Keratinocyte (primary cell): ENCODE measurements around the gene RALGAPA2. TPM values are rescaled to one million over a fixed set of nuclear protein-coding genes. Genes with fewer than 3 reads are reported as not detected.

Source experiments
- DNase-seq: peaks from one replicate; pipeline ENCODE4 v3.0.0-alpha.2; 2011; ENCODE audit warnings: low read depth, missing footprints, low spot score
- FAIRE-seq: peaks from 2 replicates; lab custom pipeline; 2011; peaks lifted over from hg19 to GRCh38; lab: Jason Lieb, UNC
- H2AFZ ChIP-seq: 2 replicates; pipeline ENCODE4 v1.6.0; 2012; ENCODE audit warnings: low read length, control low read depth, inconsistent platforms; ENCODE audit not compliant: control insufficient read depth
- H3K27ac ChIP-seq: 2 replicates; pipeline ENCODE4 v1.5.1; 2011; ENCODE audit warnings: low read length; ENCODE audit not compliant: control insufficient read depth, insufficient read depth
- H3K27me3 ChIP-seq: 3 replicates; pipeline ENCODE4 v1.6.0; 2011; ENCODE audit warnings: low read length; ENCODE audit not compliant: control insufficient read depth, insufficient read depth; ENCODE audit errors: extremely low read depth
- H3K36me3 ChIP-seq, 2 experiments: 2 replicates in 1 of 2; 3 replicates in 1 of 2; pipeline ENCODE4 v1.5.1; 2011; ENCODE audit warnings: low read length in 2 of 2, mild to moderate bottlenecking in 1 of 2; ENCODE audit not compliant: control insufficient read depth in 2 of 2, insufficient read depth in 2 of 2; ENCODE audit errors: extremely low read depth in 1 of 2
- H3K4me1 ChIP-seq: 3 replicates; pipeline ENCODE4 v1.5.1; 2011; ENCODE audit warnings: low read length; ENCODE audit not compliant: control insufficient read depth, insufficient read depth; ENCODE audit errors: extremely low read depth
- H3K4me2 ChIP-seq: 3 replicates; pipeline ENCODE4 v1.6.0; 2011; ENCODE audit warnings: low read depth, low read length; ENCODE audit not compliant: control insufficient read depth, insufficient read depth; ENCODE audit errors: extremely low read depth
- H3K4me3 ChIP-seq, 3 experiments: fragments of 200-600 bp in 1 of 3; sonication (generic) in 1 of 3; 2 replicates in 2 of 3; 3 replicates in 1 of 3; pipeline ENCODE4 v1.5.1; 2011 to 2016; ENCODE audit warnings: low read length in 3 of 3, mild to moderate bottlenecking in 3 of 3, control low read depth in 2 of 3, inconsistent platforms in 1 of 3, low read depth in 1 of 3, mixed read lengths in 1 of 3, mixed run types in 1 of 3, moderate library complexity in 1 of 3; ENCODE audit not compliant: control insufficient read depth in 2 of 3, insufficient read depth in 2 of 3; ENCODE audit errors: extremely low read depth in 1 of 3
- H3K79me2 ChIP-seq: 2 replicates; pipeline ENCODE4 v1.6.0; 2012; ENCODE audit warnings: low read length; ENCODE audit not compliant: control insufficient read depth, insufficient read depth
- H3K9ac ChIP-seq: 3 replicates; pipeline ENCODE4 v1.6.0; 2011; ENCODE audit warnings: low read length; ENCODE audit not compliant: control insufficient read depth, insufficient read depth; ENCODE audit errors: extremely low read depth
- H3K9me1 ChIP-seq: 3 replicates; pipeline ENCODE4 v1.6.0; 2011; ENCODE audit warnings: low read length; ENCODE audit not compliant: control insufficient read depth, insufficient read depth; ENCODE audit errors: extremely low read depth
- H3K9me3 ChIP-seq: 2 replicates; pipeline ENCODE4 v1.5.1; 2012; ENCODE audit warnings: low read depth, low read length; ENCODE audit not compliant: control insufficient read depth
- H4K20me1 ChIP-seq: 3 replicates; pipeline ENCODE4 v1.6.0; 2011; ENCODE audit warnings: low read length; ENCODE audit not compliant: control insufficient read depth, insufficient read depth; ENCODE audit errors: extremely low read depth
- CTCF ChIP-seq, 3 experiments: IDR thresholded peaks in 1 of 3; conservative IDR thresholded peaks in 1 of 3; optimal IDR thresholded peaks in 1 of 3; 2 replicates in 2 of 3; 3 replicates in 1 of 3; pipeline versions ENCODE3 to v1.5.1; 2011; ENCODE audit warnings: low read length in 3 of 3, mild to moderate bottlenecking in 3 of 3, moderate library complexity in 2 of 3, control low read depth in 1 of 3, inconsistent platforms in 1 of 3; ENCODE audit not compliant: insufficient read depth in 2 of 3; ENCODE audit errors: extremely low read depth in 1 of 3
- EZH2 ChIP-seq: IDR thresholded peaks from one replicate; pipeline ENCODE4 v1.6.1; 2012; ENCODE audit warnings: inconsistent platforms, mild to moderate bottlenecking, low read length, moderate library complexity
- dilution Hi-C: fragments of 300-500 bp; cut with MboI; formaldehyde crosslinking; loops from one replicate; pipeline ENCODE4 v1.7.0; 2020; ENCODE audit warnings: low sequenced_read_pairs; ENCODE audit not compliant: extremely low pct_ligation_motif_present
- polyA plus RNA-seq, 5 experiments: library from polyadenylated mRNA; depleted of rRNA in 3 of 5; stranded (reverse) in 3 of 5; stranded (forward) in 1 of 5; unstranded in 1 of 5; fragments of >200 nt; gene quantifications; 1 replicate in 1 of 5; 2 replicates in 3 of 5; 3 replicates in 1 of 5; pipeline versions ENCODE4 v1.2.1 to v1.2.3, GENCODE V29; 2011 to 2012; ENCODE audit warnings: missing spikeins in 2 of 5, low read depth in 1 of 5, low replicate concordance in 1 of 5

Gene RALGAPA2
- polyA plus RNA-seq, 1 donor (not counting 4 experiments of a cell fraction or from before 2014, with no cell fraction given), result 3.2 TPM

GRCh38 chr20:20395087-20395486 lies 317.4 kb downstream of the RALGAPA2 start:
- no peak overlapping the region for H3K4me2 ChIP-seq
- no peak overlapping the region for H2AFZ ChIP-seq
- no peaks in the 10 kb centered on the region for H4K20me1 ChIP-seq
- H3K9me3 ChIP-seq, result no peaks in the 10 kb centered on the region
- H3K79me2 ChIP-seq, result no peaks in the 10 kb centered on the region
- H3K36me3 ChIP-seq, result no peaks in the 10 kb centered on the region
- H3K4me1 ChIP-seq, result no peaks in the 10 kb centered on the region
- H3K9me1 ChIP-seq, result no peaks in the 10 kb centered on the region
- H3K27me3 ChIP-seq, result no peaks in the 10 kb centered on the region
- dilution Hi-C loops, result no loop called here
- TF ChIP-seq EZH2 (no peak), CTCF (optimal IDR thresholded peaks at IDR 0.05 in 1 of 3, IDR thresholded peaks at IDR 0.05 in 1 of 3, conservative IDR thresholded peaks at IDR 0.05 in 1 of 3; ENCODE audit: extremely low read depth in 1 of 3, insufficient read depth in 2 of 3, low read length in 3 of 3) (no peak)
- FAIRE-seq (no peak), DNase-seq (no peak)
- no peak overlapping the region for H3K9ac ChIP-seq
- H3K4me3 ChIP-seq, result no peak overlapping the region
- no peak overlapping the region for H3K27ac ChIP-seq

GRCh38 chr20:20393207-20394120 lies 319.0 kb downstream of the RALGAPA2 start:
- Histone ChIP-seq H3K36me3 (no peaks in the 10 kb centered on the region), H3K9me1 (no peaks in the 10 kb centered on the region), H3K27me3 (no peaks in the 10 kb centered on the region), H3K9ac (no peak overlapping the region), H3K4me1 (no peaks in the 10 kb centered on the region), H4K20me1 (no peaks in the 10 kb centered on the region), H3K4me2 (no peak overlapping the region), H2AFZ (no peak overlapping the region), H3K9me3 (no peaks in the 10 kb centered on the region), H3K4me3 (no peak overlapping the region), H3K79me2 (no peaks in the 10 kb centered on the region), H3K27ac (no peak overlapping the region)
- TF ChIP-seq CTCF (optimal IDR thresholded peaks at IDR 0.05 in 1 of 3, IDR thresholded peaks at IDR 0.05 in 1 of 3, conservative IDR thresholded peaks at IDR 0.05 in 1 of 3; ENCODE audit: extremely low read depth in 1 of 3, insufficient read depth in 2 of 3, low read length in 3 of 3) (no peak), EZH2 (no peak)
- no peak for FAIRE-seq
- dilution Hi-C loops, result no loop called here
- DNase-seq, result no peak
